Subcutaneous abdominal adipose tissue (tissue), 5 donors: ENCODE results near the gene ASMTL.
"Not testable (repeated sequence)": the region's sequence is repeated elsewhere in the genome, so short reads cannot be mapped to it uniquely, and the experiment has no call there.

ENCODE experiments used
- H3K27ac ChIP-seq: one replicate; pipeline ENCODE4 v1.7.0; 2013; ENCODE audit warnings: low read depth, mild to moderate bottlenecking, inconsistent platforms, low read length, moderate library complexity
- H3K27me3 ChIP-seq, 5 donors: one replicate each; pipeline ENCODE4 v1.7.0; 2013; ENCODE audit warnings: low read length in 5 of 5, inconsistent platforms in 1 of 5; ENCODE audit not compliant: control insufficient read depth in 5 of 5, insufficient read depth in 4 of 5
- H3K36me3 ChIP-seq, 5 donors: one replicate each; pipeline ENCODE4 v1.7.0; 2013; ENCODE audit warnings: low read length in 5 of 5; ENCODE audit not compliant: control insufficient read depth in 5 of 5, insufficient read depth in 5 of 5
- H3K4me1 ChIP-seq, 5 donors: one replicate each; pipeline ENCODE4 v1.7.0; 2013; ENCODE audit warnings: low read length in 5 of 5, mild to moderate bottlenecking in 3 of 5, moderate library complexity in 1 of 5; ENCODE audit not compliant: control insufficient read depth in 5 of 5, insufficient read depth in 5 of 5
- H3K4me3 ChIP-seq, 5 donors: one replicate each; pipeline ENCODE4 v1.7.0; 2013; ENCODE audit warnings: low read length in 5 of 5, low read depth in 1 of 5
- H3K9ac ChIP-seq, 5 donors: one replicate each; pipeline ENCODE4 v1.7.0; 2013; ENCODE audit warnings: low read length in 5 of 5, mild to moderate bottlenecking in 4 of 5, moderate library complexity in 3 of 5
- H3K9me3 ChIP-seq, 5 donors: one replicate each; pipeline ENCODE4 v1.7.0; 2013; ENCODE audit warnings: low read length in 5 of 5; ENCODE audit not compliant: control insufficient read depth in 5 of 5
- donor health status: healthy.
- donor health status: healthy.
- donor health status: healthy.
- donor health status: healthy.
- donor health status: healthy.

The ASMTL gene

DNA sequence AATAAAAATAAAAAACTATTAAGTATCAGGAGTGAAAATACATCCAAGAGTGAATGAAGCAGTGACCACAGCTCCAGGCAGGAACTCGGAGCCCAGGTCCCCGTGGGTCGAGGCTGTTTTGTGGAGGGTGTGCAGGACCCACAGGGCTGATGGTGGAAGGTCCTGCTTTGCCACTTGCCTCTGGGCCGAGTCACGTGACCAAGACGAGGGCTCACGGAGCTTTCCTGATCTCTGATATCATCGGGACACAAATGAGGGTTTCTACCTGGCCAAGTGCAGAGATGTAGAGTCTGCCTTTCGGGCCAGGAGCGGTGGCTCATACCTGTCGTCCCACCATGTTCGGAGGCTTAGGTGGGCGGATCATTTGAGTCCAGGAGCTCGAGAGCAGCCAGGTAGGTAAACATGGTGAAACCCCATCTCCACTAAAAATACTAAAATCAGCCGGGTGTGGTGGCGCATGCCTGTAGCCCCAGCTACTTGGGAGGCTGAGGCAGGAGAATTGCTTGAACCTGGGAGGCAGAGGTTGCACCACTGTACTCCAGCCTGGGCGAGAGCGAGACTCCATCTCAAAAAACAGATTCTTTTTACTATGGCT lies 68.0 kb downstream of the ASMTL start:
- Histone ChIP-seq H3K27ac (no peak overlapping the region), H3K36me3 (peaks cover 0 to 66% (median 57%) of the 10 kb centered on the region in 5 donors), H3K27me3 (no peaks in the 10 kb centered on the region), H3K9me3 (no peaks in the 10 kb centered on the region), H3K4me1 (peaks cover 0 to 23% (median 16%) of the 10 kb centered on the region in 5 donors), H3K4me3 (no peak overlapping the region), H3K9ac (no peak overlapping the region)

DNA sequence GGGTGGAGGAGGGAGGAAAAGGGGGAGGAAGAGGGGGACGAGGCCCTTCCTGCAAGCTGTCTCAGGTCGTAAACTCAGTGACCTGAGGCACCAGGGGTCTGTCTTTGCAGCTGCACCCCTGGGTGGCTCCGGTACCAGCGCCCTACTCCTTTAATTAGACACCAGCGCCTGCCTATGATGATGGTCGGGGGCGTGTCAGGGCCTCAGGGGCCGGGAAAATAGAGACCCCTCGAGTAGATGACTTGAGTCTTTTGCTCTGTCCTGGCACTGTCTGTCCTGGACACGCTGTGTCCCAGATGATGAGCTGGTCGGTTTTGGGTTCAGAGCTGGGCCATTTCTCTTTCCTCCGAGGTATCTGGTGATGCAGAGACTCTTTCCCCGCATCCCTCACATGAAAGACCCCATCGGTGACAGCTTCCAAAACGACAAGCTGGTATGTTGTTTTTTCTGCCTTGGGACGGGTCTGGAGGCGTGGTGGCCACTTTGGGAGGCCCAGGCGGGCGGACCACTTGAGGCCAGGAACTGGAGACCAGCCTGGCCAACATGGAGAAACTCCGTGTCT lies 72.0 kb downstream of the ASMTL start:
- H3K27ac ChIP-seq = no peak overlapping the region
- H3K4me3 ChIP-seq = no peak overlapping the region
- peaks cover 0 to 26% (median 17%) of the 10 kb centered on the region in 5 donors for H3K36me3 ChIP-seq
- H3K4me1 ChIP-seq = no peaks in the 10 kb centered on the region
- no peaks in the 10 kb centered on the region for H3K27me3 ChIP-seq
- H3K9me3 ChIP-seq = no peaks in the 10 kb centered on the region
- no peak overlapping the region for H3K9ac ChIP-seq

DNA sequence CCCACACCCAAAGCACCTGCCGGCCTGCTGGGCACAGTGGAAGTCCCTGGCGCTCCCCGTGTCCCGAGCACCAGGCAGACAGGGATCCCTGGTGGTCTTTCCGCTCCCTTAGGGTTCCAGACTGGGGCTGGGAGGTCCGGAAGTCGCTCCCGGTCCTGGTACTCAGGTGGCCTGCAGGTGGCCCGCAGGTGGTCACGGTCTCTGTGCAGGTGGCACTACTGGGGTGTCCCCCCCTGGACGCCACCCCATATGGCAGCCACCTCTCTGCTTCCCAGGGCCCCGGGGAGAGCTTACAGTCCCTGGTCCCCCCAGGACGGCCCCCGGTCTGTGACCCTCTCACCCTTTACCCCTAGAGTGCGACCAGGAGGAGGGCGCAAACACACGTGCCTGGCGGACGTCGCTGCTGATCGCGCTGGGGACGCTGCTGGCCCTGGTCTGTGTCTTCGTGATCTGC lies 74.4 kb downstream of the ASMTL start:
- no peaks in the 10 kb centered on the region for H3K9me3 ChIP-seq
- no peaks in the 10 kb centered on the region for H3K27me3 ChIP-seq
- H3K9ac ChIP-seq = no peak overlapping the region
- peaks cover 0 to 7% (median 1%) of the 10 kb centered on the region in 5 donors for H3K36me3 ChIP-seq
- H3K4me1 ChIP-seq = no peaks in the 10 kb centered on the region
- no peak overlapping the region for H3K27ac ChIP-seq
- no peak overlapping the region for H3K4me3 ChIP-seq

DNA sequence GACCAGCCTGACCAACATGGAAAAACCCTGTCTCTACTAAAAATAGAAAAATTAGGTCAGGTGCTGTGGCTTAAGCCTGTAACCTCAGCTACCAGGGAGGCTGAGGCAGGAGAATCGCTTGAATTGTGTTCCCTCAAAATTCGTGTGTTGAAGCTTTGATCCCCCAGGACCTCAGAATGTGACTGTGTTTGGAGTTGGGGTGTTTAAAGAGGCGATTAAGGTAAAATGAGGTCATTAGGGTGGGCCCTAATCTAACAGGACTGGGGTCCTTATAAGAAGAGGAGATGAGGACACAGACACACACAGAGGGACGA lies 84.4 kb downstream of the ASMTL start:
- Histone ChIP-seq H3K4me1 (no peaks in the 10 kb centered on the region), H3K9ac (no peak overlapping the region), H3K36me3 (peaks cover 0 to 6% (median 2%) of the 10 kb centered on the region in 5 donors), H3K9me3 (no peaks in the 10 kb centered on the region), H3K27ac (no peak overlapping the region), H3K27me3 (no peaks in the 10 kb centered on the region), H3K4me3 (no peak overlapping the region)

DNA sequence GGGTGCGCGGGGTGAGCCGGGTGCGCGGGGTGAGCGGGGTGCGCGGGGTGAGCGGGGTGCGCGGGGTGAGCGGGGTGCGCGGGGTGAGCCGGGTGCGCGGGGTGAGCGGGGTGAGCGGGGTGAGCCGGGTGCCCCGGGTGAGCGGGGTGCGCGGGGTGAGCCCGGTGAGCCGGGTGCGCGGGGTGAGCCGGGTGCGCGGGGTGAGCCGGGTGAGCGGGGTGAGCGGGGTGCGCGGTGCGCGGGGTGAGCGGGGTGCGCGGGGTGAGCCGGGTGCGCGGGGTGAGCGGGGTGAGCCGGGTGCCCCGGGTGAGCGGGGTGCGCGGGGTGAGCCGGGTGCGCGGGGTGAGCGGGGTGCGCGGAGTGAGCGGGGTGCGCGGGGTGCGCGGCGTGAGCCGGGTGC lies 86.3 kb downstream of the ASMTL start:
- H3K9ac ChIP-seq, H3K27me3 ChIP-seq, H3K4me3 ChIP-seq, H3K9me3 ChIP-seq, H3K4me1 ChIP-seq, H3K27ac ChIP-seq: not testable (repeated sequence)
- H3K36me3 ChIP-seq = peaks cover 0 to 17% (median 5%) of the 10 kb centered on the region in 5 donors

DNA sequence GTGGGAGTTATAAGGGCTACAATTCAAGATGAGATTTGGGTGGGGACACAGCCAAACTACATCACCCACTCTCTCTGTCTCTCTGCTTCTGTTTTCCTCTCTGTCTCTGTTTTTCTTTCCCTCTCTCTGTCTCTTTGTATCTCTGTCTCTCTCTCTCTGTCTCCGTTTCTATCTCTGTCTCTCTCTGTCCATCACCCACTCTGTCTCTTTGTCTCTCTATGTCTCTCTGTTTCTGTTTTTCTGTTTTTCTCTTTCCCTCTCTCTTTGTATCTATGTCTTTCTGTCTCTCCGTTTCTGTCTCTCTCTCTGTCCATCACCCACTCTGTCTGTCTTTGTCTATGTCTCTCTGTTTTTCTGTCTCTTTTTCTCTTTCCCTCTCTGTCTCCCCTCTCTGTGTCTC lies 90.8 kb downstream of the ASMTL start:
- H3K9me3 ChIP-seq = peaks cover 0 to 9% (median 5%) of the 10 kb centered on the region in 5 donors
- H3K4me1 ChIP-seq = no peaks in the 10 kb centered on the region
- H3K9ac ChIP-seq = no peak overlapping the region
- no peak overlapping the region for H3K27ac ChIP-seq
- H3K4me3 ChIP-seq = no peak overlapping the region
- H3K36me3 ChIP-seq = peaks cover 0 to 24% (median 18%) of the 10 kb centered on the region in 5 donors
- H3K27me3 ChIP-seq = no peaks in the 10 kb centered on the region

DNA sequence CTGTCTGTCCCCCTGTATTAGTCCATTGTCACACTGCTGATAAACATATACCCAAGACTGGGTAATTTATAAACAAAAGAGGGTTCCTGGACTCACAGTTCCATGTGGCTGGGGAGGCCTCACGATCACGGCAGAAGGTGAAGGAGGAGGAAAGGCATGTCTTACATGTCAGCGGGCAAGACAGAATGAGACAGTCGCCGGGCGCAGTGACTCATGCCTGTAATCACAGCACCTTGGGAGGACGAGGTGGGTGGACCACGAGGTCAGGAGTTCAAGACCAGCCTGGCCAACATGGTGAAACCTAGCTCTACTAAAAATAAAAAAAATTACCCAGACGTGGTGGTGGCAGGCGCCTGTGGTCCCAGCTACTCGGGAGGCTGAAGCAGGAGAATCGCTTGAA lies 91.4 kb downstream of the ASMTL start:
- Histone ChIP-seq H3K36me3 (peaks cover 0 to 24% (median 18%) of the 10 kb centered on the region in 5 donors), H3K27me3 (no peaks in the 10 kb centered on the region)

DNA sequence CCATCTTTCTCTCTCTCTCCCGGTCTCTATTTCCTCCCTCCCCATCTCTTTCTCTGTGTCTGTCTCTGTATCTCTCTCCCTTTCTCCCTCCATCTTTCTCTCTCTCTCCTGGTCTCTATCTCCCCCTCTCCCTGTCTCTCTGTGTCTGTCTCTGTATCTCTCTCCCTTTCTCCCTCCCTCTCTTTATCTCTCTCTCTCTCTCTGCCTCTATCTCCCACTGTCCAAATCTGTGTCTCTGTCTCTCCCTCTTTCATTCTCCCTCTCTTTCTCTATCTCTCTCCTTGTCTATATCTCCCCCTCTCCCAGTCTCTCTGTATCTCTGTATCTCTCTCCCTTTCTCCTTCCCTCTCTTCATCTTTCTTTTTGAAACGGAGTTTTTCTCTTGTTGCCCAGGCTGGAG lies 92.5 kb downstream of the ASMTL start:
- Histone ChIP-seq H3K36me3 (peaks cover 0 to 24% (median 18%) of the 10 kb centered on the region in 5 donors), H3K27me3 (no peaks in the 10 kb centered on the region), H3K4me1 (peaks cover 0 to 5% (median 0%) of the 10 kb centered on the region in 5 donors), H3K4me3 (no peak overlapping the region), H3K27ac (no peak overlapping the region), H3K9ac (no peak overlapping the region), H3K9me3 (peaks cover 0 to 9% (median 5%) of the 10 kb centered on the region in 5 donors)

More for the DNA sequence above, 91.4 kb downstream of the ASMTL start:
- Histone ChIP-seq H3K4me1 (no peaks in the 10 kb centered on the region), H3K27ac (no peak overlapping the region), H3K9ac (no peak overlapping the region), H3K4me3 (no peak overlapping the region), H3K9me3 (peaks cover 0 to 9% (median 5%) of the 10 kb centered on the region in 5 donors)

DNA sequence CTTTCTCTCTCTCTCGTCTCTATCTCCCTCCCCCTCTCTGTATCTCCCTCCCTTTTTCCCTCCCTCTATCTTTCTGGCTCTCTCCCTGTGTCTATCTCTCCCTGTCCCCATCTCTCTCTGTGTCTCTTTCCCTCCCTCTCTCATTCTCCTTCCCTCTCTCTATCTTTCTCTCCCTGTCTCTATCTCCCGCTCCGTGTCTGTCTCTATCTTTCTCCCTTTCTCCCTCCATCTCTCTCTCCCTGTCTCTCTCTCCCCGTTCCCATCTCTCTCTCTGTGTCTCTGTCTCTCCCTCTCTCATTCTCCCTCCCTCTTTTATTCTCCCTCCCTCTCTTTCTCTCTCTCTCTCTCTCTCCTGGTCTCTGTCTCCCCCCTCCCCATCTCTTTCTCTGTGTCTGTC lies 93.2 kb downstream of the ASMTL start:
- Histone ChIP-seq H3K27ac (no peak overlapping the region), H3K9me3 (peaks cover 0 to 9% (median 5%) of the 10 kb centered on the region in 5 donors), H3K4me3 (no peak overlapping the region), H3K4me1 (peaks cover 0 to 5% (median 0%) of the 10 kb centered on the region in 5 donors), H3K9ac (no peak overlapping the region), H3K36me3 (peaks cover 0 to 24% (median 18%) of the 10 kb centered on the region in 5 donors), H3K27me3 (no peaks in the 10 kb centered on the region)

DNA sequence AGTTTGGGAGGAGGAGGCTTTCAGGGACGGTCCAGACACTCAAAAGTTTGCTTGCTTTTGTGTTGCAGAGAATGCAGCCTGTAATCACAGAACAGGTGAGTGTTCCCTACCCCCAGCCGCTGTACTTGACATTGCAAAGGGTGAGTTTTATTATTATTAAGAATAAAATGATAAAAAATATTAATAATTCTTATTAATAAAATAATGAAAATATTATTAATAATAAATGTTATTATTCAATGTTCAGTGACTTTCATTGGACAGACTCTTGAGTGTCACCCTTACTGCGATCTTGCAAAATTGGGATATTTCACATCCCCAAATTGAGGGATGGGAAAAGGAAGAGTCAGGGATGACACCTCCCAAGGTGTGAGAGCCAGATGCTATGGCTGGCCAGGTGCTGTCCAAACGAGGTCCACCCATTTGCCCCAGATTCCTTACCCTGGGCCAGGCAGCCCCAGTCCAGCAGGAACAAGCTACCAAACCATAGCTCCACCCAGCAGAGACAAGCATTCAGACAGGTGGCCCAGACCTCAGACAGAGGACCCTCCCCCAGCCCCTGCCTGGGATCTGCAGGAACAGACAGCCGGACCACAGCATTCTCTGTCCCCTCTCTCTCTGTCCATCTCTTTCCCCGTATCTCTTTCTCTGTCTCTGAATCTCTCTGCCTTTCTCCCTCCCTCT lies 93.8 kb downstream of the ASMTL start:
- no peak overlapping the region for H3K9ac ChIP-seq
- H3K27ac ChIP-seq = no peak overlapping the region
- H3K27me3 ChIP-seq = no peaks in the 10 kb centered on the region
- peaks cover 0 to 24% (median 18%) of the 10 kb centered on the region in 5 donors for H3K36me3 ChIP-seq
- peaks cover 0 to 9% (median 5%) of the 10 kb centered on the region in 5 donors for H3K9me3 ChIP-seq
- H3K4me1 ChIP-seq = peaks cover 0 to 5% (median 0%) of the 10 kb centered on the region in 5 donors
- H3K4me3 ChIP-seq = no peak overlapping the region
